ENCODE data around the gene MORN5. TPM values are rescaled to one million over a fixed set of nuclear protein-coding genes. Genes with fewer than 3 reads are reported as not detected.
"Not testable (repeated sequence)": the region's sequence is repeated elsewhere in the genome, so short reads cannot be mapped to it uniquely, and the experiment has no call there.

The MORN5 gene
- total RNA-seq, 1 donor from 2014 or later: not detected

GRCh38 chr9:122115176-122116035 lies 44.3 kb upstream of the MORN5 start:
- no peak for DNase-seq
- Histone ChIP-seq H3K27me3 (ENCODE audit: low read depth) (peaks cover 29% of the 10 kb centered on the region), H3K27ac (replicated peaks) (no peak overlapping the region), H3K4me3 (no peak overlapping the region), H3K4me1 (no peaks in the 10 kb centered on the region), H3K9me3 (replicated peaks) (no peaks in the 10 kb centered on the region), H3K36me3 (no peaks in the 10 kb centered on the region)
- TF ChIP-seq CTCF (IDR thresholded peaks at IDR 0.05; ENCODE audit: borderline replicate concordance): no peak
- intact Hi-C loops (cut with micrococcal nuclease): no loop called here

GRCh38 chr9:122116040-122116439 lies 43.7 kb upstream of the MORN5 start:
- Histone ChIP-seq H3K27ac (replicated peaks) (no peak overlapping the region), H3K4me1 (no peaks in the 10 kb centered on the region), H3K36me3 (no peaks in the 10 kb centered on the region), H3K9me3 (replicated peaks) (no peaks in the 10 kb centered on the region), H3K27me3 (ENCODE audit: low read depth) (peaks cover 29% of the 10 kb centered on the region), H3K4me3 (no peak overlapping the region)
- DNase-seq: no peak
- TF ChIP-seq CTCF (IDR thresholded peaks at IDR 0.05; ENCODE audit: borderline replicate concordance): no peak
- intact Hi-C loops (cut with micrococcal nuclease): no loop called here

- DNase-seq: no peak
- Histone ChIP-seq H3K27ac (replicated peaks) (no peak overlapping the region), H3K4me3 (no peak overlapping the region), H3K9me3 (replicated peaks) (no peaks in the 10 kb centered on the region), H3K4me1 (no peaks in the 10 kb centered on the region), H3K27me3 (ENCODE audit: low read depth) (peaks cover 29% of the 10 kb centered on the region), H3K36me3 (no peaks in the 10 kb centered on the region)
- no peak for TF ChIP-seq CTCF (IDR thresholded peaks at IDR 0.05; ENCODE audit: borderline replicate concordance)
- intact Hi-C loops (cut with micrococcal nuclease): no loop called here
Observed at GRCh38 chr9:122116448-122117173, 43.1 kb upstream of the MORN5 start.

- H3K9me3 ChIP-seq (replicated peaks); intact Hi-C loops (cut with micrococcal nuclease); H3K27ac ChIP-seq (replicated peaks); H3K36me3 ChIP-seq; H3K4me3 ChIP-seq; H3K4me1 ChIP-seq; DNase-seq: not testable (repeated sequence)
- peaks cover 29% of the 10 kb centered on the region for H3K27me3 ChIP-seq (ENCODE audit: low read depth)
Observed at GRCh38 chr9:122117241-122117640, 42.5 kb upstream of the MORN5 start.

GRCh38 chr9:122118343-122119165 lies 41.2 kb upstream of the MORN5 start:
- no peaks in the 10 kb centered on the region for H3K4me1 ChIP-seq
- TF ChIP-seq CTCF (IDR thresholded peaks at IDR 0.05; ENCODE audit: borderline replicate concordance): no peak
- intact Hi-C loops (cut with micrococcal nuclease): no loop called here
- no peak for DNase-seq
- no peaks in the 10 kb centered on the region for H3K36me3 ChIP-seq
- peaks cover 29% of the 10 kb centered on the region for H3K27me3 ChIP-seq (ENCODE audit: low read depth)
- H3K27ac ChIP-seq (replicated peaks): no peak overlapping the region
- H3K9me3 ChIP-seq (replicated peaks): no peaks in the 10 kb centered on the region
- no peak overlapping the region for H3K4me3 ChIP-seq
